GM12891 (cell line): Measurements from ENCODE around the gene MYH13.

Experiments used
- PAX5 ChIP-seq: IDR thresholded peaks from 2 replicates; pipeline ENCODE4 v1.6.1; 2011; ENCODE audit warnings: low read length, moderate library complexity, mild to moderate bottlenecking; ENCODE audit not compliant: insufficient read depth, severe bottlenecking
- POLR2A ChIP-seq: IDR thresholded peaks from 2 replicates; pipeline ENCODE4 v1.6.1; 2011; ENCODE audit warnings: low read depth, low read length, control low read depth

GRCh38 chr17:10336393-10336792, 36.4 kb downstream of the MYH13 start:
- TF ChIP-seq POLR2A: no peak
- no peak for TF ChIP-seq PAX5
